Mucosa of gallbladder (tissue), 1 donor: ENCODE results near the gene PRG3. TPM values are rescaled to one million over a fixed set of nuclear protein-coding genes. Genes with fewer than 3 reads are reported as not detected.
"Not testable (repeated sequence)": the region's sequence is repeated elsewhere in the genome, so short reads cannot be mapped to it uniquely, and the experiment has no call there.

ENCODE experiments used
- DNase-seq: peaks from one replicate; pipeline ENCODE4 v3.0.0-alpha.2; 2020; ENCODE audit warnings: low spot score
- total RNA-seq: library from RNA; stranded (reverse); gene quantifications from one replicate; pipeline ENCODE4 v1.2.1, GENCODE V29; 2021
- donor health status: DM: no; HTN: no; CAD: no.

The PRG3 gene
- total RNA-seq, 1 donor from 2014 or later: not detected

GRCh38 chr11:57408771-57409170 lies 27.8 kb upstream of the PRG3 start:
- no peak for DNase-seq

- no peak for DNase-seq
These were observed 27.1 kb upstream of the PRG3 start for GRCh38 chr11:57407941-57408475.

GRCh38 chr11:57407010-57407920 lies 26.3 kb upstream of the PRG3 start:
- no peak for DNase-seq

- no peak for DNase-seq
These were observed 25.5 kb upstream of the PRG3 start for GRCh38 chr11:57406337-57406904.

GRCh38 chr11:57405271-57405860 lies 24.4 kb upstream of the PRG3 start:
- no peak for DNase-seq

- DNase-seq: no peak
These were observed 22.8 kb upstream of the PRG3 start for GRCh38 chr11:57403802-57404147.

GRCh38 chr11:57403003-57403801 lies 22.3 kb upstream of the PRG3 start:
- not testable (repeated sequence) for DNase-seq

GRCh38 chr11:57402188-57403002 lies 21.4 kb upstream of the PRG3 start:
- DNase-seq: no peak

GRCh38 chr11:57399972-57400578 lies 19.1 kb upstream of the PRG3 start:
- DNase-seq: no peak

GRCh38 chr11:57399221-57399620 lies 18.3 kb upstream of the PRG3 start:
- DNase-seq: no peak

- no peak for DNase-seq
These were observed 16.5 kb upstream of the PRG3 start for GRCh38 chr11:57397394-57397990.

- DNase-seq: no peak
These were observed 15.8 kb upstream of the PRG3 start for GRCh38 chr11:57396744-57397143.

GRCh38 chr11:57395905-57396623 lies 15.1 kb upstream of the PRG3 start:
- DNase-seq: no peak

- DNase-seq: no peak
These were observed 13.4 kb upstream of the PRG3 start for GRCh38 chr11:57394203-57394965.

GRCh38 chr11:57392763-57393105 lies 11.8 kb upstream of the PRG3 start:
- no peak for DNase-seq

GRCh38 chr11:57392066-57392762 lies 11.3 kb upstream of the PRG3 start:
- DNase-seq: no peak

- DNase-seq: no peak
These were observed 10.6 kb upstream of the PRG3 start for GRCh38 chr11:57391539-57391938.

- DNase-seq: no peak
These were observed 10.2 kb upstream of the PRG3 start for GRCh38 chr11:57391111-57391510.
